GM21515 (cell line): ENCODE measurements around the gene MICALL1.

Experiments used
- ATAC-seq: cut with Tn5 transposase; IDR thresholded peaks from one replicate; pipeline ENCODE4 v1.9.1; 2021; ENCODE audit not compliant: unreplicated experiment

MICALL1 gene

DNA sequence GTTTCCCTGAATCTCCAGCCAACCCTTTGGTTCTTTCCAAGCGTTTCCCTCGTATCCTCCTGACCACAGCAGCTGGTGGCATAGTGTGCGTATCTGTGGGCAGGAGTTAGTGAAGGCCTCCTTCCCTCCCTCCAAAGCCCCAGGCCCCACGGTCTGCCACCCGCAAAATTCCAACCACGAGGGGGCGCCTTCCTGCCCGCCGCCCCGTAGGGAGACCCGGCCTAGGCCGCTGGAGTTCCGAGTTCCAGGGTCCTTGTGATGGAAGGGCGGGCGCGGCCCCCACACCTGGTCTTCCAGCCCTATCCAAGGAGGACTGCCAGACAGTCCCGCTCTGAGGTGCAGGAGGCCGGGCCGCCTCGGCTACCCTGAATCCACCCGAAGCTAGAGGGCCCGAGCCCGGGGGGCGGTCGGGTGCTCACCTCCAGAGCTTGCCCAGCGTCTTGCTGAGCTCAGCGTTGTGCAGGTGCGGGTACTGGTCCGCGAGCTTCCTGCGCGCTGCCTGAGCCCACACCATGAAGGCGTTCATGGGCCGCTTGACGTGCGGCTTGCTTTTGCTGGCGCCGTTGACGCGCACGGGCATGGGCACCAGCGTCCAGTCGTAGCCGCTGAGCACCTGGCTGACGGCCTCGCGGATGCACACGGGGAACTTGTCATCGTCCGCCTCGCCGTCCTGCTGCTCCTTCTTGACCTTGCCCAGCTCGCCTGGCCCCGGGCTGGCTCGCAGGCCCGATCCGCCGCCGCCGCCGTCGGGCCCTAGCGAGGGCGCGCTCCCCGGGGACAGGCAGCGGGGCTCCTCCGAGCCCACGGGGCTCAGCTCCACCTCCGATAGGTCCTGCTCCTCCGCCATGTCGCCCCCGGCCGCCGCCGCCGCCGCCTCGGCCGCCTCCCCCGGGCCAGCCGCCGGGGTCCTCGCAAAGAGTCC is 77.1 kb downstream of the MICALL1 start:
- ATAC-seq, result no peak

DNA sequence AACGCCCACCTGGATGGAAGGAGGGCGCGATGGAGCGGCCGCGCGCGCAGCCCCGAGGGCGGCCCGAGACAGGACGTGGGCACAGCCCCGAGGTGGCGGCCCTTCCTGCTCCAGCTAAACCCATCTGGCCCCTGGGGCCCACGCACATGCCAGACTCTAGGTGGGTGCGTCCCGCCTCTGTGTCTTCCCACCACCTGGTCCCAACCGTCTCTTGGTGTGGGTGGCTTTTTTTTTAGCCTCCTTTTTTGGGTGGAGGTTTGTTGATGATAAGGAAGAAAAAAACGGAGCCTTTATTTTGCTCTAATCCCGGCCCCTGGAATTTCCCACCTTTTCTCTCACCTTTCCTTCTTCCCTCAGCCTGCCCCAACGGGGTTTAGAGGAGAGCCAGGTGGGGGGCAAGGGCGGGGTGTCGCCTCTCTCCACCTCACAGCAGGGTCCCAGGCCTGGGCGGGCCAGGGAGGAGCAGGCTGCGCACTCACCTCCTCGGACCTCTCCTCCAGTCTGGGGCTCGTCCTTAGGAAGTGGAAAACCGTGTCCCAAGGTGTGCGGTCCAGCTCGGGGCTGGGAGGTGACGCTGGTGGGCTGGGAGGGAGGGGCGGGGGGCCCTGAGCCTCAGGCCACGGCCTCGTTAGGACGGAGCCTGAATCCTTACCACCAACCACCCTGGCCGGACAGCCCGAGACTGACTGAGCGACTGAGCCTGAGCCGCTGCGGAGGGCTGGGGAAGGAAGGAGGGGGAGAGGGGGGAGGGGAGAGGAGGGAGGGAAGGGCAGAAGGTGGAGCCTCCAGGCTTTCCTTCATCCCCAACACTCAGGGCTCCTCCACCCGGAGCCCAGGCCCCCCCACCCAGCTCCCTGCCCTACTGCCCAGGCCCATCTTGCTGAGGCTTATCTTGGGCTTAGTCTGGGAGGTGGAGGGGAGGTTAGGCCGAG is 78.0 kb downstream of the MICALL1 start, which contains the start of gene SOX10:
Gene SOX10 (minus strand): TSS at position 696 of the 932 bp plus-strand sequence. CDS start 771 bp downstream, outside the sequence.
- ATAC-seq, result no peak

DNA sequence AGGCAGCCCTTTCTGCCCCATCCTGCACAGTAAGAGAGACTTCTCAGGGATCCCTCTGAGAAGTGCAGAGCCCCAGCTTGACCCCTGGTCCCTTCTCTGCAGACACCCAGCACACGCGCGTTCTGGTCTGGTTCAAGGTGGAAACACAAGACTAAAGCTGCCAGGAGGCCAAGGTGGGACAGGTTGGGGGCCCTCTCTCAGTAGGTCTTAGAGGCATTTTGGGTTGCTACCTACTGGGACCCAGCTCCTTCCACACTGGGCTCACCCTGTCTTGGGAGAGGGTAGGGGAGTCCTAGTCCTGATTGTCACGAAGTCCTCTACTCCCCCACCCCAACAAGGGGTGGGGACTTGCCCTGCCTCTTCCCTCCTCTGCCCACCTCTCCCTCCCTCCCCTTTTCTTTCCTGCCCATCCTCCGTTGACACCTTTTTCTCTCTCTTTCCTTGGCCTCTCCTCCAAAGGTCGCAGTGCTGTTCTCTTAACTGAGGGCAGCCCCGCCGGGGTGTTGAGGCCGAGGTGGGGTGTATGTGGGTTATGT is 79.0 kb downstream of the MICALL1 start:
- ATAC-seq, result no peak

DNA sequence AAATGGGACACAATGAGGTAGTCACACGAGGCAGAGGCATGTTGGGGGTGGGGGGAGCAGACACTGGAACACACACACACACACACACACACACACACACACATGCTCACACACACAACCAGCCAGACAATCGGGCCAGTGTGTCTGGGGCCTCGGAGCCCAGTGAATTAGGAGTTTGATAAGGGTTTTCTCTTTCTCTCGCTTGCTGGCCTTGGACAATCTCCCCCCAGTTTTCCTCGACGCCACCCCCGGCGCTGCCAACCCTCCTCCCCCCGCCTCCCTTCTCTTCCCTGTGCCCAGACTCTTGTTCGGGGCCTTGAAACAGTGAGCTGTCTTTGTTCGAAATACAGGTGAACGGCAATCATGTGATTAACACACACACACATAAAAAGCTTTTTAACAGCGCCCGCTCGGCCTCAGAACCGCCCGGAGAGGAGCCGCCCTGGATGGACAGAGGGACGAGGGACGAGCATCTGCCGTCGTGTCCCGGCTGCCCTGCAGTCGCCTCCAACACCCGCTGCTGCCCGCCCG is 79.7 kb downstream of the MICALL1 start:
- no peak for ATAC-seq

DNA sequence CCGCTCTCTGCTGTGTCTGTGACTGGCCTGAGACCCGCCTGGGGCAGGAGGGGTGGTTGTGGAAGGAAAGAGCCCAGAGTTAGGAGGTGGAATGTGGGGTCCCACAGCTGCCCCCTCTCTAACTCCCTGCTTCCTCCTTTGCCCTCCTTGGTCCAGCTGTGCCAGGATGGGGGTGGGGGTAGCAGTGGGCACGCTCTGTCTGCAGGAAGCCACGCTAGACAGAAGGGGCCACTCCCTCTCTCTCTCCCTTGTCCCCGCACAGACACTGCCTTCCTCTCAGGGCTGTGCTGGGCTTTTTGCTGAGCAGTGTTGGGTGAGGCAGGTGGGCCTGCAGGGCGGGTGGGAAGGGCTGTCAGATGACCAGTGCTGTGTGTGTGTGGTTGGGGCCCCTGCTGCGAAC is 80.3 kb downstream of the MICALL1 start:
- ATAC-seq, result no peak

- ATAC-seq, result no peak
Observed at GRCh38 chr22:37989146-37990045, 83.3 kb downstream of the MICALL1 start.

GRCh38 chr22:37990301-37990700 is 84.2 kb downstream of the MICALL1 start:
- no peak for ATAC-seq

GRCh38 chr22:37990862-37991261 is 84.8 kb downstream of the MICALL1 start:
- ATAC-seq, result no peak

GRCh38 chr22:37991731-37992442 is 85.8 kb downstream of the MICALL1 start:
- ATAC-seq, result no peak
